GM23338 (cell line): ENCODE results near the gene APBB1IP. TPM values are rescaled to one million over a fixed set of nuclear protein-coding genes. Genes with fewer than 3 reads are reported as not detected.

Experiments
- ATAC-seq: fragments of 200-7000 bp; cut with Tn5 transposase; 3 replicates; pipeline ENCODE4 v1.9.1; 2020
- DNase-seq: peaks from one replicate; pipeline ENCODE4 v3.0.0-alpha.2; 2015; ENCODE audit warnings: low spot score
- H2AFZ ChIP-seq: fragments of 200-600 bp; sonication (generic); 2 replicates; pipeline ENCODE4 v1.8.0; 2016; ENCODE audit warnings: antibody characterized with exemption, mild to moderate bottlenecking, moderate library complexity
- H3F3A ChIP-seq: fragments of 200-600 bp; sonication (generic); replicated peaks from 2 replicates; pipeline ENCODE4 v1.8.0; 2017; ENCODE audit warnings: antibody characterized with exemption, mixed run types, low read depth
- H3K27ac ChIP-seq: fragments of 200-600 bp; sonication (generic); 2 replicates; pipeline ENCODE4 v1.6.1; 2016; ENCODE audit warnings: low read depth
- H3K27me3 ChIP-seq: fragments of 200-600 bp; sonication (generic); 2 replicates; pipeline ENCODE4 v1.8.0; 2016; ENCODE audit warnings: mild to moderate bottlenecking, mixed run types, moderate library complexity; ENCODE audit not compliant: insufficient read depth
- H3K36me3 ChIP-seq: fragments of 200-600 bp; sonication (generic); 2 replicates; pipeline ENCODE4 v1.8.0; 2016; ENCODE audit warnings: mild to moderate bottlenecking; ENCODE audit not compliant: insufficient read depth
- H3K4me1 ChIP-seq: fragments of 200-600 bp; sonication (generic); 2 replicates; pipeline ENCODE4 v1.8.0; 2016; ENCODE audit warnings: mild to moderate bottlenecking, moderate library complexity; ENCODE audit not compliant: insufficient read depth
- H3K4me2 ChIP-seq: fragments of 200-600 bp; sonication (generic); 2 replicates; pipeline ENCODE4 v1.7.1; 2017; ENCODE audit warnings: mixed run types
- H3K4me3 ChIP-seq: fragments of 200-600 bp; sonication (generic); 2 replicates; pipeline ENCODE4 v1.6.1; 2016; ENCODE audit warnings: mixed run types
- H3K79me2 ChIP-seq: fragments of 200-600 bp; sonication (generic); replicated peaks from 2 replicates; pipeline ENCODE4 v1.8.0; 2017; ENCODE audit warnings: mild to moderate bottlenecking; ENCODE audit not compliant: insufficient read depth
- H3K9me2 ChIP-seq: fragments of 200-600 bp; sonication (generic); 2 replicates; pipeline ENCODE4 v1.8.0; 2017; ENCODE audit not compliant: insufficient read depth
- H4K20me1 ChIP-seq: fragments of 200-600 bp; sonication (generic); replicated peaks from 2 replicates; pipeline ENCODE4 v1.8.0; 2017; ENCODE audit warnings: mild to moderate bottlenecking; ENCODE audit not compliant: insufficient read depth
- H3K27ac Mint-ChIP-seq: 2 replicates; pipeline ENCODE4 v1.8.0; 2020; ENCODE audit warnings: inconsistent platforms, mild to moderate bottlenecking, moderate library complexity, mixed read lengths
- H3K27me3 Mint-ChIP-seq: 3 replicates; pipeline ENCODE4 v1.8.0; 2022; ENCODE audit warnings: low read depth, mild to moderate bottlenecking, moderate library complexity, mixed read lengths, inconsistent platforms; ENCODE audit not compliant: insufficient read depth, poor library complexity
- H3K36me3 Mint-ChIP-seq: 3 replicates; pipeline ENCODE4 v1.8.0; 2021; ENCODE audit warnings: low read depth, mild to moderate bottlenecking, inconsistent platforms, moderate library complexity, mixed read lengths
- H3K4me1 Mint-ChIP-seq: 3 replicates; pipeline ENCODE4 v1.8.0; 2020; ENCODE audit warnings: mild to moderate bottlenecking, inconsistent platforms, mixed read lengths
- H3K4me3 Mint-ChIP-seq: 3 replicates; pipeline ENCODE4 v1.8.0; 2021; ENCODE audit warnings: moderate library complexity, mild to moderate bottlenecking, inconsistent platforms, mixed read lengths
- H3K9me3 Mint-ChIP-seq: 3 replicates; pipeline ENCODE4 v1.8.0; 2020; ENCODE audit warnings: moderate library complexity, mild to moderate bottlenecking, inconsistent platforms, mixed read lengths
- CREB1 ChIP-seq: fragments of 250-450 bp; sonication (Bioruptor Pico); IDR thresholded peaks from 2 replicates; pipeline ENCODE4 v1.5.0; 2020; ENCODE audit warnings: low read depth, mild to moderate bottlenecking, moderate library complexity
- CTCF ChIP-seq, 2 experiments: fragments of 200-600 bp in 1 of 2; sonication (generic) in 1 of 2; conservative IDR thresholded peaks; 2 replicates each; pipeline versions ENCODE4 v1.5.1 to v1.6.1; 2016 to 2017; ENCODE audit warnings: antibody characterized with exemption in 2 of 2, low read depth in 2 of 2, mild to moderate bottlenecking in 2 of 2, moderate library complexity in 1 of 2
- ETS1 ChIP-seq: IDR thresholded peaks from 2 replicates; pipeline ENCODE4 v1.6.1; 2016; ENCODE audit warnings: antibody characterized with exemption
- EZH2 ChIP-seq: fragments of 200-600 bp; sonication (generic); IDR thresholded peaks from one replicate; pipeline ENCODE4 v1.8.0; 2017; ENCODE audit warnings: antibody characterized with exemption, mild to moderate bottlenecking, low read depth; ENCODE audit not compliant: unreplicated experiment
- EZH2phosphoT487 ChIP-seq: fragments of 200-600 bp; sonication (generic); IDR thresholded peaks from one replicate; pipeline ENCODE4 v1.8.1; 2018; ENCODE audit warnings: antibody characterized with exemption; ENCODE audit not compliant: unreplicated experiment
- JUNB ChIP-seq: IDR thresholded peaks from one replicate; pipeline ENCODE4 v1.6.1; 2016; ENCODE audit warnings: antibody characterized with exemption; ENCODE audit not compliant: unreplicated experiment
- NANOG ChIP-seq: IDR thresholded peaks from 2 replicates; pipeline ENCODE4 v1.6.1; 2016; ENCODE audit warnings: antibody characterized with exemption, borderline replicate concordance
- POLR2AphosphoS5 ChIP-seq: IDR thresholded peaks from 2 replicates; pipeline ENCODE4 v1.6.1; 2016; ENCODE audit warnings: antibody characterized with exemption, low read depth
- REST ChIP-seq: IDR thresholded peaks from one replicate; pipeline ENCODE4 v1.6.1; 2018; ENCODE audit warnings: antibody characterized with exemption; ENCODE audit not compliant: unreplicated experiment
- STAT1 ChIP-seq: IDR thresholded peaks from one replicate; pipeline ENCODE4 v1.6.1; 2016; ENCODE audit warnings: antibody characterized with exemption; ENCODE audit not compliant: unreplicated experiment
- ZNF114 ChIP-seq: fragments of 250-450 bp; sonication (Bioruptor Pico); IDR thresholded peaks from 2 replicates; pipeline ENCODE4 v1.5.0; 2020; ENCODE audit warnings: mild to moderate bottlenecking, moderate library complexity
- ZNF331 ChIP-seq: fragments of 250-450 bp; sonication (Bioruptor Pico); IDR thresholded peaks from 2 replicates; pipeline ENCODE4 v1.5.0; 2020; ENCODE audit warnings: low read depth, mild to moderate bottlenecking, moderate library complexity
- ZNF462 ChIP-seq: fragments of 250-450 bp; sonication (Bioruptor Pico); IDR thresholded peaks from 2 replicates; pipeline ENCODE4 v1.5.0; 2020; ENCODE audit warnings: mild to moderate bottlenecking, moderate library complexity
- polyA plus RNA-seq: library from polyadenylated mRNA; unstranded; fragments of >200 nt; fragmentation: Nextera tagmentation; extraction: Ambion mirVana; gene quantifications from 2 replicates; pipeline ENCODE4 v1.2.1, GENCODE V29; 2016
- total RNA-seq: library from RNA; depleted of rRNA; stranded (reverse); fragments of >200 nt; shearing (Covaris generic); gene quantifications from 2 replicates; pipeline ENCODE4 v1.2.3, GENCODE V29; 2014

APBB1IP gene
- total and polyA plus RNA-seq, 2 experiments from 2014 or later: 0.14 to 0.16 TPM

- H3K9me3 Mint-ChIP-seq: peaks cover 22% of the 10 kb centered on the region
- no peak overlapping the region for H3K27ac Mint-ChIP-seq
Measured at GRCh38 chr10:26489081-26489480, 50.9 kb downstream of the APBB1IP start.

More at GRCh38 chr10:26489081-26489480, 50.9 kb downstream of the APBB1IP start:
- TF ChIP-seq EZH2: no peak
- TF ChIP-seq REST: no peak
- no peak for TF ChIP-seq JUNB
- no peak for TF ChIP-seq CTCF (conservative IDR thresholded peaks at IDR 0.05; ENCODE audit: low read depth in 2 of 2)
- no peak for TF ChIP-seq EZH2phosphoT487
- TF ChIP-seq POLR2AphosphoS5: no peak
- TF ChIP-seq STAT1: no peak
- TF ChIP-seq ZNF331 (CRISPR knock-in tag): no peak
- no peak for TF ChIP-seq NANOG
- no peak for TF ChIP-seq CREB1 (CRISPR knock-in tag)
- TF ChIP-seq ETS1: no peak
- TF ChIP-seq ZNF462 (CRISPR knock-in tag): no peak
- TF ChIP-seq ZNF114: no peak
- H3F3A ChIP-seq: no peaks in the 10 kb centered on the region
- ATAC-seq (no peak), DNase-seq (no peak)
- H3K36me3 ChIP-seq: no peaks in the 10 kb centered on the region
- no peaks in the 10 kb centered on the region for H4K20me1 ChIP-seq
- Mint-ChIP-seq H3K27me3 (no peaks in the 10 kb centered on the region), H3K4me1 (peaks cover 3% of the 10 kb centered on the region; the same call in 2 of the 3 replicates), H3K4me3 (no peak overlapping the region), H3K36me3 (peaks cover 16% of the 10 kb centered on the region)
- no peak overlapping the region for H3K4me2 ChIP-seq
- H3K9me2 ChIP-seq: no peaks in the 10 kb centered on the region
- no peaks in the 10 kb centered on the region for H3K4me1 ChIP-seq
- H3K27me3 ChIP-seq: no peaks in the 10 kb centered on the region
- no peak overlapping the region for H2AFZ ChIP-seq
- H3K79me2 ChIP-seq: no peaks in the 10 kb centered on the region
- H3K27ac ChIP-seq: no peak overlapping the region
- H3K4me3 ChIP-seq: no peak overlapping the region
